HFF-Myc (cell line): ENCODE measurements around the gene WDR75.
A peak's percentile ranks its signal among the peaks of the same experiment; 100 is the strongest.
"Not testable (repeated sequence)": the region's sequence is repeated elsewhere in the genome, so short reads cannot be mapped to it uniquely, and the experiment has no call there.

Experiments
- DNase-seq: peaks from one replicate; pipeline ENCODE4 v3.0.0-alpha.2; 2011; ENCODE audit warnings: low read depth; ENCODE audit errors: extremely low read depth
- H3K4me3 ChIP-seq: replicated peaks from 2 replicates; pipeline ENCODE4 v1.5.1; 2011; ENCODE audit warnings: low read depth, mild to moderate bottlenecking, control low read depth, low read length
- TF ChIP-seq, protein P1 (sequence below): IDR thresholded peaks from 2 replicates; pipeline ENCODE4 v1.5.1; 2012; ENCODE audit warnings: mild to moderate bottlenecking, low read depth, low read length, control low read depth; ENCODE audit errors: missing control alignments

WDR75 gene

DNA sequence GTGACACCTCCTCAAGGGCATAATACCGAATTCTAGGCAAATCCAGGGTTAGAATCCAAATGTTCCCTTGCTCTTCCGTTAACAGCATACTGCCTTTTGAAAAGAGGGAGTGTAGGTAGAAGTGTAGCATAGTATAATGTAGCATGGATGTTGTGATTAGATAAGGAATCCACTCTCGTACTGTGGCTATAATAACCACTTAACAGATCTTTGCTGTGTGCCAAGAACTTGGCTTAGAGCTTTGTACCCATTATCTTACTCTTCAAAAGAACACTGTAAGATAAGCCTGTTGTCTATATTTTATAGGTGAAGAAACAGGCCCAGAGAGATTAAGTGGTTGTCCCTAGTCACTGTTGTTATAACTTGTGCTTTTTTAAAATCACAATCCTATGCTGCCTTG, 24.2 kb downstream of the WDR75 start:
- TF ChIP-seq, protein P1, sequence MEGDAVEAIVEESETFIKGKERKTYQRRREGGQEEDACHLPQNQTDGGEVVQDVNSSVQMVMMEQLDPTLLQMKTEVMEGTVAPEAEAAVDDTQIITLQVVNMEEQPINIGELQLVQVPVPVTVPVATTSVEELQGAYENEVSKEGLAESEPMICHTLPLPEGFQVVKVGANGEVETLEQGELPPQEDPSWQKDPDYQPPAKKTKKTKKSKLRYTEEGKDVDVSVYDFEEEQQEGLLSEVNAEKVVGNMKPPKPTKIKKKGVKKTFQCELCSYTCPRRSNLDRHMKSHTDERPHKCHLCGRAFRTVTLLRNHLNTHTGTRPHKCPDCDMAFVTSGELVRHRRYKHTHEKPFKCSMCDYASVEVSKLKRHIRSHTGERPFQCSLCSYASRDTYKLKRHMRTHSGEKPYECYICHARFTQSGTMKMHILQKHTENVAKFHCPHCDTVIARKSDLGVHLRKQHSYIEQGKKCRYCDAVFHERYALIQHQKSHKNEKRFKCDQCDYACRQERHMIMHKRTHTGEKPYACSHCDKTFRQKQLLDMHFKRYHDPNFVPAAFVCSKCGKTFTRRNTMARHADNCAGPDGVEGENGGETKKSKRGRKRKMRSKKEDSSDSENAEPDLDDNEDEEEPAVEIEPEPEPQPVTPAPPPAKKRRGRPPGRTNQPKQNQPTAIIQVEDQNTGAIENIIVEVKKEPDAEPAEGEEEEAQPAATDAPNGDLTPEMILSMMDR: no peak
- H3K4me3 ChIP-seq: no peak overlapping the region
- no peak for DNase-seq

DNA sequence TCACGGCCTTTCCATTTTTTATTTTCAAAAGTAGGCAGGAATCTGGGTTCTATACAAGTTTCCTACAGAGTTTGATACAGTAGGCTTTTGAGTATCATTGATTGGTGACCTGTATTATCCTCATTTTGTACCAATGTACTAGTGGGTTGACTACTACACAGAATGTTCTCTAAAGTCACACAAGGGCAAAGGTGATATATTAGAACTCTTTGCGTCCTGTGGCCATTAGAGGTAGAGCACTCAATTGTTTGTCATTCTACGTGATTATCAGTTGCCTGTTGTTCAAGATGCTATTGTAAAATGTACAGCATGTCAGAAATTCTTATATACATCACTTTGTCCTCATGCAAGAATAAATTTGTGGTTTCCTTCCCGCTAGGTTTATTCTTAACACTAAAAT, 24.8 kb downstream of the WDR75 start:
- TF ChIP-seq, protein P1: no peak
- no peak overlapping the region for H3K4me3 ChIP-seq
- no peak for DNase-seq

DNA sequence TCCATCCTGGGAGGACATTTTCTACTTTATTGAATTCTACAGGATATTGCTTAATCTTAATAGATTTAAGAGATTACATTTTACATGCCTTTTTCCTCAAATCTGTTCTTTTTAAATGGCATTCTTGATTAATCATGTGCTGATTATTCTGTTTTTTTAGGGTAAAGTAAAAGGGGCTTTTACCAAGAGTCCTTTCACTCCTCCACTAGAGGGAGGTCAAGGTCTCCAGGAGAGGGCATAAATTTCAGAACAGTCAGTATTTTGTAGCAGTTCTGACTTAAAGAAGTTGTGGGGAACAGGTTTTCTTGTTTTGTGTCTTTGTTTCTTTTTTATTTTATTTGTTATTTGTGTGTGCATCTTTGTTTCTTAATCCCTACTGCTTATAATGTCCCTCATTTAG, 25.4 kb downstream of the WDR75 start:
- DNase-seq: no peak
- H3K4me3 ChIP-seq: no peak overlapping the region
- TF ChIP-seq, protein P1: peak; percentile 47

DNA sequence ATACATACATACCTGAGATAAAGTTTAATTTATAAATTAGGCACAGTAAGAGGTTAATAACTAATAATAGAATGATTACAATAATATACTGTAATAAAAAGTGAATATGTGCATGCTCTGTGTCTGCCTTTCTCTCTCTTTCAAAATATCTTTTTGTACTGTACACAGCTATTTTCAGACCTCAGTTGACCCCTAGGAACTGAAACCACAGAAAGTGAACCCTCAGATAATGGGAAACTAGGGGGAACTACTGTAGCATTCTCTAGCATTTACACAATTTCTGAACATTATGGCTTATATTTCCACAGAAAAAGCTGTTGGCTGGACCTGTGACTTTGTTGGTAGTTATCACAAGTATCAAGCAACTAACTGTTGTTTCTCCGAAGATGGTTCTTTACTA, 25.9 kb downstream of the WDR75 start:
- TF ChIP-seq, protein P1: no peak

DNA sequence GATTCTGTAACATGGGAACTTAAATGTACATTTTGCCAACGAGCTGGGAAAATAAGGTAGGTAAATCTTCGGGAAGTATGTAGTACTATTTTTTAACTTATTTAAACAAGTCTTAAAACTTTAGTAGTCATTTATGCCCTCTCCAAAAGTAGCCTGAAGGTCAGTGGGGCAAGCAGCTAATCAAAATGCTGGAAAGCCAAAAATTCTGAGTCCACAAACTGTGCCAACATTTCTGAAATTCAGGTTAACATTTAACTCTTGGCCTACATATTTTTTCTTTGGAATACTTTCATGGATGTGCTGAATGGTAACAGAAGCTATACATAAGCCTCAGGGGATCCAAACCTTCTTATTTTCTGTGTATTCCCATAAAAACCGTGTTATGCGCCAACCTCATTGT, 26.3 kb downstream of the WDR75 start:
- H3K4me3 ChIP-seq: no peak overlapping the region
- no peak for DNase-seq
- TF ChIP-seq, protein P1: no peak

More for the DNA sequence above, 25.9 kb downstream of the WDR75 start:
- no peak for DNase-seq
- H3K4me3 ChIP-seq: no peak overlapping the region

GRCh38 chr2:189474526-189474925, 33.3 kb downstream of the WDR75 start:
- no peak overlapping the region for H3K4me3 ChIP-seq
- TF ChIP-seq, protein P1: no peak
- DNase-seq: no peak

- TF ChIP-seq, protein P1: no peak
- no peak for DNase-seq
- H3K4me3 ChIP-seq: no peak overlapping the region
These were observed 36.5 kb downstream of the WDR75 start for GRCh38 chr2:189477756-189478155.

DNA sequence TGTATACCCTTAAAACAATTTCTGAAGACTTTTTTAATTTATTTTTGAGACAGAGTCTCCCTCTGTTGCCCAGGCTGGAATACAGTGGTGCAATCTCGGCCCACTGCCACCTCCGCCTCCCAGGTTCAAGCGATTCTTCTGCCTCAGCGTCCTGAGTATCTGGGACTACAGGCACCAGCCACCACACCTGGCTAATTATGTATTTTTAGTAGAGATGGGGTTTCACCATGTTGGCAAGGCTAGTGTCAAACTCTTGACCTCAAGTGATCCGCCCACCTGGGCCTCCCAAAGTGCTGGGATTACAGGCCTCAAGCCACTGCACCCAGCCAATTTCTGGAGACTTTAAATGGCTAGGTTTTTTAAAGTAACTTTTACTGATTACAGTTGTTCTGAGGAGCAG, 37.0 kb downstream of the WDR75 start:
- not testable (repeated sequence) for DNase-seq, H3K4me3 ChIP-seq
